Panc1 (cell line): ENCODE measurements around the gene SLC35A3. TPM values are rescaled to one million over a fixed set of nuclear protein-coding genes. Genes with fewer than 3 reads are reported as not detected.

ENCODE experiments used
- ATAC-seq: fragments of 200-7000 bp; cut with Tn5 transposase; 2 replicates; pipeline ENCODE4 v1.9.1; 2020; ENCODE audit warnings: mild to moderate bottlenecking, moderate library complexity
- BruUV-seq: library from RNA; stranded (reverse); fragments of 400-500 nt; replicated peaks from 2 replicates; lab custom pipeline; 2021; lab: Mats Ljungman, UMichigan
- CTCF ChIA-PET: fragments of 300-600 bp; sonication (Branson Sonifier 250); formaldehyde crosslinking; loops from one replicate; lab custom pipeline; 2022; ENCODE audit warnings: antibody characterized with exemption; lab: Charles Lee
- POLR2A ChIA-PET: fragments of 300-600 bp; sonication (Branson Sonifier 250); formaldehyde crosslinking; loops from one replicate; lab custom pipeline; 2022; ENCODE audit warnings: antibody characterized with exemption; lab: Charles Lee
- DNase-seq: peaks from one replicate; pipeline ENCODE4 v3.0.0-alpha.2; 2010; ENCODE audit warnings: low read depth, low spot score
- H3K27ac ChIP-seq: 2 replicates; pipeline ENCODE4 v1.5.1; 2011; ENCODE audit warnings: mild to moderate bottlenecking, low read length, inconsistent platforms
- H3K27me3 ChIP-seq: fragments of 200-500 bp; sonication (Bioruptor generic); 2 replicates; pipeline ENCODE4 v1.6.0; 2014; ENCODE audit warnings: low read length, inconsistent platforms; ENCODE audit not compliant: control insufficient read depth, insufficient read depth
- H3K36me3 ChIP-seq: fragments of 200-500 bp; sonication (Bioruptor generic); 2 replicates; pipeline ENCODE4 v1.5.1; 2014; ENCODE audit warnings: inconsistent platforms, mild to moderate bottlenecking, low read length, moderate library complexity; ENCODE audit not compliant: control insufficient read depth, insufficient read depth
- H3K4me1 ChIP-seq: 2 replicates; pipeline ENCODE4 v1.5.1; 2011; ENCODE audit warnings: inconsistent platforms, mild to moderate bottlenecking, low read length, moderate library complexity; ENCODE audit not compliant: control insufficient read depth, insufficient read depth
- H3K4me3 ChIP-seq, 2 experiments: 2 replicates each; pipeline ENCODE4 v1.5.1; 2011 to 2012; ENCODE audit warnings: low read depth in 2 of 2, low read length in 2 of 2, mild to moderate bottlenecking in 2 of 2, inconsistent platforms in 1 of 2, moderate library complexity in 1 of 2
- H3K9me3 ChIP-seq: fragments of 200-500 bp; sonication (Bioruptor generic); 2 replicates; pipeline ENCODE4 v1.5.1; 2014; ENCODE audit warnings: low read depth, mild to moderate bottlenecking, inconsistent platforms, low read length, moderate library complexity; ENCODE audit not compliant: control insufficient read depth, insufficient read depth
- POLR2AphosphoS5 ChIP-seq: IDR thresholded peaks from 2 replicates; pipeline ENCODE4 v1.6.1; 2012; ENCODE audit warnings: mild to moderate bottlenecking, low read depth, low read length, moderate library complexity
- SIN3A ChIP-seq: IDR thresholded peaks from 2 replicates; pipeline ENCODE4 v1.6.1; 2012; ENCODE audit warnings: low read depth, mild to moderate bottlenecking, low read length, moderate library complexity, borderline replicate concordance; ENCODE audit not compliant: insufficient read depth
- TCF7L2 ChIP-seq: IDR thresholded peaks from 2 replicates; pipeline ENCODE4 v1.6.1; 2011; ENCODE audit warnings: mild to moderate bottlenecking, low read depth, low read length, inconsistent platforms
- in situ Hi-C: cut with HindIII; loops from 2 replicates; pipeline ENCODE4 v1.10.0; 2016; ENCODE audit warnings: low sequenced_read_pairs, low pct_unique_long_range_greater_than_20kb
- intact Hi-C: fragments of 100-400 bp; cut with micrococcal nuclease; formaldehyde crosslinking; loops from one replicate; pipeline ENCODE4 v1.10.0; 2022; ENCODE audit not compliant: unreplicated experiment
- total RNA-seq: library from RNA; stranded (reverse); gene quantifications from one replicate; pipeline ENCODE4 v1.2.1, GENCODE V29; 2021; ENCODE audit not compliant: unreplicated experiment
- TF ChIP-seq, protein P1 (sequence below), 2 experiments: IDR thresholded peaks; 2 replicates each; pipeline ENCODE4 v1.6.1; 2011 to 2012; ENCODE audit warnings: low read depth in 2 of 2, control low read depth in 1 of 2, low read length in 1 of 2, mild to moderate bottlenecking in 1 of 2, moderate library complexity in 1 of 2; ENCODE audit not compliant: insufficient read depth in 1 of 2
- TF ChIP-seq, protein P2 (sequence below): fragments of 450-650 bp; IDR thresholded peaks from 2 replicates; pipeline ENCODE4 v1.5.1; 2017; ENCODE audit warnings: mild to moderate bottlenecking

Gene SLC35A3
- total RNA-seq, 1 experiment from 2014 or later: 15.9 TPM

DNA sequence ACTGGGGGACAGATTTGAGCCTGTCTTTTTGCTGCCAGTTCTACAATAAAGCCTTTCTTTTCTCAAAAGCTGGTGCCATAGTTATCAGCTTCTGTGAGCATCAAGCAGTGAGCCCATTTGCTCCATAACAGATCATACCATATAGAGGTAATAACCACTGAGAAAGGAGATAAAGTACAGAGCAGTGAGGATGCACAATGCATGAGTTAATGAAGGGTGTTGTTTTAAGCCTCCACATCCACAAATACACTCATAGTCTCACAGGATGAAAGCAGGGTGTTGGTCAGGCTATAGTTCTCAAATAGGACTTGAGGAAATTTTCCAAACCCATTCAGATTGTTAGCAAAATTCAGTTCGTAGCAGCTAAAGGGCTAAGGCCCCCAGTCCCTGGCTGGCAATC lies 25.6 kb upstream of the SLC35A3 start:
- Histone ChIP-seq H3K27me3 (no peaks in the 10 kb centered on the region), H3K36me3 (no peaks in the 10 kb centered on the region), H3K4me3 (no peak overlapping the region), H3K4me1 (no peaks in the 10 kb centered on the region), H3K9me3 (no peaks in the 10 kb centered on the region), H3K27ac (no peak overlapping the region)
- BruUV-seq: no TSS peak
- no peak for DNase-seq
- POLR2A ChIA-PET: no interaction called here
- in situ Hi-C loops (no loop called here), intact Hi-C loops (no loop called here)
- CTCF ChIA-PET: no interaction called here
- TF ChIP-seq, protein P1, sequence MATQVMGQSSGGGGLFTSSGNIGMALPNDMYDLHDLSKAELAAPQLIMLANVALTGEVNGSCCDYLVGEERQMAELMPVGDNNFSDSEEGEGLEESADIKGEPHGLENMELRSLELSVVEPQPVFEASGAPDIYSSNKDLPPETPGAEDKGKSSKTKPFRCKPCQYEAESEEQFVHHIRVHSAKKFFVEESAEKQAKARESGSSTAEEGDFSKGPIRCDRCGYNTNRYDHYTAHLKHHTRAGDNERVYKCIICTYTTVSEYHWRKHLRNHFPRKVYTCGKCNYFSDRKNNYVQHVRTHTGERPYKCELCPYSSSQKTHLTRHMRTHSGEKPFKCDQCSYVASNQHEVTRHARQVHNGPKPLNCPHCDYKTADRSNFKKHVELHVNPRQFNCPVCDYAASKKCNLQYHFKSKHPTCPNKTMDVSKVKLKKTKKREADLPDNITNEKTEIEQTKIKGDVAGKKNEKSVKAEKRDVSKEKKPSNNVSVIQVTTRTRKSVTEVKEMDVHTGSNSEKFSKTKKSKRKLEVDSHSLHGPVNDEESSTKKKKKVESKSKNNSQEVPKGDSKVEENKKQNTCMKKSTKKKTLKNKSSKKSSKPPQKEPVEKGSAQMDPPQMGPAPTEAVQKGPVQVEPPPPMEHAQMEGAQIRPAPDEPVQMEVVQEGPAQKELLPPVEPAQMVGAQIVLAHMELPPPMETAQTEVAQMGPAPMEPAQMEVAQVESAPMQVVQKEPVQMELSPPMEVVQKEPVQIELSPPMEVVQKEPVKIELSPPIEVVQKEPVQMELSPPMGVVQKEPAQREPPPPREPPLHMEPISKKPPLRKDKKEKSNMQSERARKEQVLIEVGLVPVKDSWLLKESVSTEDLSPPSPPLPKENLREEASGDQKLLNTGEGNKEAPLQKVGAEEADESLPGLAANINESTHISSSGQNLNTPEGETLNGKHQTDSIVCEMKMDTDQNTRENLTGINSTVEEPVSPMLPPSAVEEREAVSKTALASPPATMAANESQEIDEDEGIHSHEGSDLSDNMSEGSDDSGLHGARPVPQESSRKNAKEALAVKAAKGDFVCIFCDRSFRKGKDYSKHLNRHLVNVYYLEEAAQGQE (IDR thresholded peaks at IDR 0.05; ENCODE audit: insufficient read depth in 1 of 2, low read depth in 2 of 2, low read length in 1 of 2): no peak
- TF ChIP-seq, protein P2, sequence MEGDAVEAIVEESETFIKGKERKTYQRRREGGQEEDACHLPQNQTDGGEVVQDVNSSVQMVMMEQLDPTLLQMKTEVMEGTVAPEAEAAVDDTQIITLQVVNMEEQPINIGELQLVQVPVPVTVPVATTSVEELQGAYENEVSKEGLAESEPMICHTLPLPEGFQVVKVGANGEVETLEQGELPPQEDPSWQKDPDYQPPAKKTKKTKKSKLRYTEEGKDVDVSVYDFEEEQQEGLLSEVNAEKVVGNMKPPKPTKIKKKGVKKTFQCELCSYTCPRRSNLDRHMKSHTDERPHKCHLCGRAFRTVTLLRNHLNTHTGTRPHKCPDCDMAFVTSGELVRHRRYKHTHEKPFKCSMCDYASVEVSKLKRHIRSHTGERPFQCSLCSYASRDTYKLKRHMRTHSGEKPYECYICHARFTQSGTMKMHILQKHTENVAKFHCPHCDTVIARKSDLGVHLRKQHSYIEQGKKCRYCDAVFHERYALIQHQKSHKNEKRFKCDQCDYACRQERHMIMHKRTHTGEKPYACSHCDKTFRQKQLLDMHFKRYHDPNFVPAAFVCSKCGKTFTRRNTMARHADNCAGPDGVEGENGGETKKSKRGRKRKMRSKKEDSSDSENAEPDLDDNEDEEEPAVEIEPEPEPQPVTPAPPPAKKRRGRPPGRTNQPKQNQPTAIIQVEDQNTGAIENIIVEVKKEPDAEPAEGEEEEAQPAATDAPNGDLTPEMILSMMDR: no peak
- TF ChIP-seq POLR2AphosphoS5 (no peak), SIN3A (no peak), TCF7L2 (no peak)
- ATAC-seq: no peak

DNA sequence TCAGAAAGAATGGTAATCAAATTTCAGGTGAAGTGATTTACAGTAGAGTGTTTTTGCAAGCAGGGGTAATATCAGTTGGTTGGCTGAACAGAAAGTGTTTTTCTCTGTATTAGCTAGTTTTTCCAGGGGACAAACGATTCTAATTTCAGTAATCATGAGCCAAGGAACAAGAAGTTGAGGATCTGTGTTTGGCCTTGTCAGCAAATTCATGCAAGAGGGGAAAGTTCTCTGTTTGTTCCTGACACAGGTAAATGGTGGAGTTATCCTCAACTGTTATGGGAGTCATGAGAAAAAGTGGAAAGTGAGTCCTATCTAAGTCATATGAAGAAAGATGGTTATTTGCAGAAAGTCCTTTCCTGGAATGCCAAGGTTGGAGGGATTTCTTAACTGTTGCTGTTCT lies 24.6 kb upstream of the SLC35A3 start:
- H3K4me3 ChIP-seq: no peak overlapping the region
- no peak for ATAC-seq
- H3K36me3 ChIP-seq: no peaks in the 10 kb centered on the region
- in situ Hi-C loops: no loop called here
- no peak overlapping the region for H3K27ac ChIP-seq
- POLR2A ChIA-PET: no interaction called here
- H3K4me1 ChIP-seq: no peaks in the 10 kb centered on the region
- TF ChIP-seq SIN3A (no peak), POLR2AphosphoS5 (no peak), TCF7L2 (no peak)
- TF ChIP-seq, protein P1 (IDR thresholded peaks at IDR 0.05; ENCODE audit: insufficient read depth in 1 of 2, low read depth in 2 of 2, low read length in 1 of 2): no peak
- TF ChIP-seq, protein P2: no peak
- CTCF ChIA-PET: no interaction called here
- H3K27me3 ChIP-seq: no peaks in the 10 kb centered on the region
- no peak for DNase-seq
- no peaks in the 10 kb centered on the region for H3K9me3 ChIP-seq
- BruUV-seq: no TSS peak
- intact Hi-C loops: no loop called here
